HG03439 (cell line): ENCODE data around the gene TGFB3.

ENCODE experiments used
- ATAC-seq: cut with Tn5 transposase; IDR thresholded peaks from one replicate; pipeline ENCODE4 v1.9.1; 2021; ENCODE audit warnings: mild to moderate bottlenecking, moderate library complexity; ENCODE audit not compliant: unreplicated experiment

The TGFB3 gene

DNA sequence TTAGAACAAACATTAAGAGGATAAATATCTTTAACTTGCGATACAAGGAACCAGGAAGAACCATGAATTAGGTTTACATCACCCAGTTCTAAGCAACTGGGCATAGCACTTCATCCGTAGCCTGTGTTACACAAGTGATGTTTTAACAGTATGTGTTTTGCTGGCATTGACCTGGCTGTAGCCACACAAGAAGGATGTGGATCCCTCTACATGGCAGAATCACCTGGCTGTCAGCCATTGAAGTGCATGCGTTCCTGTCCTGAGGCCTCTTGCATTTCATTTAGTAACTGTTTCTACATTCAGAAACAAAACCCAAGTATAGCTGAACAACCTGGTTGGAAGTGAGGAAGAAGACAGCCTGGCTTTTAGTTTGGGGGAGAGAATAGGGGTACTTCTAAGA lies 72.2 kb downstream of the TGFB3 start:
- ATAC-seq = no peak
